GM12878 (cell line): ENCODE data around the gene VGLL4. TPM values are rescaled to one million over a fixed set of nuclear protein-coding genes. Genes with fewer than 3 reads are reported as not detected.

Experiments used
- polyA plus RNA-seq, 11 experiments: library from polyadenylated mRNA; depleted of rRNA in 4 of 11; unstranded in 6 of 11; stranded (reverse) in 5 of 11; fragments of >200 nt; fragmentation: Nextera tagmentation in 4 of 11; fragmentation: Illumina TruSeq in 1 of 11; extraction: Ambion mirVana in 4 of 11; extraction: Trizol in 1 of 11; gene quantifications; 1 replicate in 1 of 11; 2 replicates in 10 of 11; pipeline versions ENCODE4 v1.2.1 to v1.2.3, GENCODE V29; 2011 to 2016; ENCODE audit warnings: inconsistent platforms in 2 of 11, missing spikeins in 2 of 11, low read depth in 1 of 11
- small RNA-seq: library from RNA; depleted of rRNA; stranded (forward); fragments of <200 nt; gene quantifications from one replicate; pipeline ENCODE3, GENCODE V24; 2014
- total RNA-seq, 4 experiments: library from RNA; depleted of rRNA in 3 of 4; stranded (reverse); fragments of >200 nt in 3 of 4; fragmentation: Illumina TruSeq in 1 of 4; extraction: Trizol in 1 of 4; gene quantifications; 2 replicates each; pipeline versions ENCODE4 v1.2.1 to v1.2.3, GENCODE V29; 2013 to 2021

VGLL4 gene
- total and polyA plus RNA-seq, 10 of the 15 experiments (the other 5 are each of a cell fraction or from before 2014, with no cell fraction given) = 0.44 to 38.1 (median 16.1) TPM

Small RNA genes lying within 50 kb of the gene (small RNA-seq; reads per million reads assigned to genes)
- gene AC022001.1 = not detected

Other genes starting within 250 kb of the VGLL4 start
- 9.3 and 10.4 TPM in 2 replicates for gene TAMM41, start 203.0 kb upstream of the VGLL4 start, total RNA-seq (2014; rRNA removed)
- gene TAMM41, start 203.0 kb upstream of the VGLL4 start, total RNA-seq (2014; rRNA removed; fragmentation: Illumina TruSeq; extraction: Trizol) = 14.3 and 14.5 TPM in 2 replicates
- gene TAMM41, start 203.0 kb upstream of the VGLL4 start, total RNA-seq (2021) = 16.4 and 20.4 TPM in 2 replicates
- 16.1 and 20.1 TPM in 2 replicates for gene TAMM41, start 203.0 kb upstream of the VGLL4 start, polyA plus RNA-seq (2011; rRNA removed)
- gene TAMM41, start 203.0 kb upstream of the VGLL4 start, polyA plus RNA-seq (2014; fragmentation: Illumina TruSeq; extraction: Trizol) = 15.4 and 19.7 TPM in 2 replicates
- 10 to 100 TPM; 32.2 to 36.6 TPM for gene TAMM41, start 203.0 kb upstream of the VGLL4 start, polyA plus RNA-seq (2014; fragmentation: Nextera tagmentation; extraction: Ambion mirVana)
- gene TAMM41, start 203.0 kb upstream of the VGLL4 start, polyA plus RNA-seq (2014; rRNA removed) = 16.0 and 16.8 TPM in 2 replicates
- gene TAMM41, start 203.0 kb upstream of the VGLL4 start, polyA plus RNA-seq (2016; fragmentation: Nextera tagmentation; extraction: Ambion mirVana) = 10 to 100 TPM; 30.6 to 31.4 TPM